GM23338 (cell line): ENCODE measurements around the gene AOPEP.
"Not testable (repeated sequence)": the region's sequence is repeated elsewhere in the genome, so short reads cannot be mapped to it uniquely, and the experiment has no call there.

Source experiments
- CREB1 ChIP-seq: fragments of 250-450 bp; sonication (Bioruptor Pico); IDR thresholded peaks from 2 replicates; pipeline ENCODE4 v1.5.0; 2020; ENCODE audit warnings: low read depth, mild to moderate bottlenecking, moderate library complexity
- CTCF ChIP-seq, 2 experiments: fragments of 200-600 bp in 1 of 2; sonication (generic) in 1 of 2; conservative IDR thresholded peaks; 2 replicates each; pipeline versions ENCODE4 v1.5.1 to v1.6.1; 2016 to 2017; ENCODE audit warnings: antibody characterized with exemption in 2 of 2, low read depth in 2 of 2, mild to moderate bottlenecking in 2 of 2, moderate library complexity in 1 of 2
- ETS1 ChIP-seq: IDR thresholded peaks from 2 replicates; pipeline ENCODE4 v1.6.1; 2016; ENCODE audit warnings: antibody characterized with exemption
- EZH2 ChIP-seq: fragments of 200-600 bp; sonication (generic); IDR thresholded peaks from one replicate; pipeline ENCODE4 v1.8.0; 2017; ENCODE audit warnings: antibody characterized with exemption, mild to moderate bottlenecking, low read depth; ENCODE audit not compliant: unreplicated experiment
- EZH2phosphoT487 ChIP-seq: fragments of 200-600 bp; sonication (generic); IDR thresholded peaks from one replicate; pipeline ENCODE4 v1.8.1; 2018; ENCODE audit warnings: antibody characterized with exemption; ENCODE audit not compliant: unreplicated experiment
- JUNB ChIP-seq: IDR thresholded peaks from one replicate; pipeline ENCODE4 v1.6.1; 2016; ENCODE audit warnings: antibody characterized with exemption; ENCODE audit not compliant: unreplicated experiment
- NANOG ChIP-seq: IDR thresholded peaks from 2 replicates; pipeline ENCODE4 v1.6.1; 2016; ENCODE audit warnings: antibody characterized with exemption, borderline replicate concordance
- POLR2AphosphoS5 ChIP-seq: IDR thresholded peaks from 2 replicates; pipeline ENCODE4 v1.6.1; 2016; ENCODE audit warnings: antibody characterized with exemption, low read depth
- REST ChIP-seq: IDR thresholded peaks from one replicate; pipeline ENCODE4 v1.6.1; 2018; ENCODE audit warnings: antibody characterized with exemption; ENCODE audit not compliant: unreplicated experiment
- ZNF114 ChIP-seq: fragments of 250-450 bp; sonication (Bioruptor Pico); IDR thresholded peaks from 2 replicates; pipeline ENCODE4 v1.5.0; 2020; ENCODE audit warnings: mild to moderate bottlenecking, moderate library complexity
- ZNF331 ChIP-seq: fragments of 250-450 bp; sonication (Bioruptor Pico); IDR thresholded peaks from 2 replicates; pipeline ENCODE4 v1.5.0; 2020; ENCODE audit warnings: low read depth, mild to moderate bottlenecking, moderate library complexity
- ZNF462 ChIP-seq: fragments of 250-450 bp; sonication (Bioruptor Pico); IDR thresholded peaks from 2 replicates; pipeline ENCODE4 v1.5.0; 2020; ENCODE audit warnings: mild to moderate bottlenecking, moderate library complexity

- not testable (repeated sequence) for TF ChIP-seq CTCF (conservative IDR thresholded peaks at IDR 0.05; ENCODE audit: low read depth in 2 of 2); POLR2AphosphoS5; JUNB; EZH2; EZH2phosphoT487; NANOG; CREB1 (CRISPR knock-in tag); ETS1; REST; ZNF462; ZNF331 (CRISPR knock-in tag); ZNF114
These were observed 239.1 kb downstream of the AOPEP start for GRCh38 chr9:94965631-94966030.
